ENCODE data around the gene TBL3. TPM values are rescaled to one million over a fixed set of nuclear protein-coding genes. Genes with fewer than 3 reads are reported as not detected.

TBL3 gene
- total RNA-seq, 2 donors from 2014 or later = 39.3 to 78.3 TPM

DNA sequence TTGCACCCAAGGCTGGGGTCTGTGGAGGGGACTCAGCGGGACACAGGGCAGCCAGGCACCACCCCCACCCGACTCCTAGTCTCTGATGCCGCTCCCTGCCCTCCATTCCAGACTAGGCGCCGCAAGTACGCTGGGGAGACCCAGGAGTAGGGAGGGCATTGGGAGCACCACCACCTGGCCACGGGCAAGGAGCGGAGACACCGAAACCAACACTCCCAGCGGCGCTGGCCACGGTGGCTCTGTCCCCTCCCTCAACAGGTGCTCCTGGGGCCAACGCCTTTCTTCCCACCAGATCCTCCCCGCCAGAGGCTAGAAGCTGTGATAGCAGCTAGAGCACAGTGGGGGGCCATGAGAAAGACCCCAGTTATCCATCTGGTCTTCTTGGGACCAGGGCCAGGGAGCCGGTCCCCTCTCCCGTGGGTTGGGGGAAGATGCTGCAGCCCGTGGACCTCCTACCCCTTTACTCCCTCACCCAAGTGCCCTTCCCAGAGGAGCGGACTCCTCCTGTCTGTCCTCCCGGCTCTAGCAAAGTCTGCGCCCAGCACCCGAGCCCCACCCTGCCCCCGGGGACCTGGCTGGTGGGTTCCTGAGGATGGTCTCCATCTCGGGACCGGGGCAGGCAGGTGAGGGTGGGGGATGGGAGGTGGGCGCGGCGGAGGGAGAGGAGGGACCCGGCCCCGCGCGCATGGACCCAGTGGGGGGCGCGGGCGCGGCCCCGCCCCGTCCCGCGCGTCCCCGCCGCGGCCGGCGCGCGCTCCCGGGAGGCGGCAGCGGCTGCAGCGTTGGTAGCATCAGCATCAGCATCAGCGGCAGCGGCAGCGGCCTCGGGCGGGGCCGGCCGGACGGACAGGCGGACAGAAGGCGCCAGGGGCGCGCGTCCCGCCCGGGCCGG lies 17.6 kb downstream of the TBL3 start, which contains the start of gene SYNGR3:
Gene SYNGR3 (plus strand): TSS at position 762 of the 892 bp plus-strand sequence. CDS start 133 bp downstream, outside the sequence.
- Mint-ChIP-seq H3K27me3 (no peaks in the 10 kb centered on the region), H3K27ac (peak within 1 kb of the TSS; percentile 65 to 69), H3K4me3 (peak within 1 kb of the TSS; percentile 80), H3K9me3 (no peaks in the 10 kb centered on the region), H3K36me3 (no peaks in the 10 kb centered on the region), H3K4me1 (ENCODE audit: low read depth in 2 of 2) (peaks cover 11 to 32% of the 10 kb centered on the region in 2 donors)
- DNase-seq (ENCODE audit: low spot score) (no peak), ATAC-seq (no peak)

DNA sequence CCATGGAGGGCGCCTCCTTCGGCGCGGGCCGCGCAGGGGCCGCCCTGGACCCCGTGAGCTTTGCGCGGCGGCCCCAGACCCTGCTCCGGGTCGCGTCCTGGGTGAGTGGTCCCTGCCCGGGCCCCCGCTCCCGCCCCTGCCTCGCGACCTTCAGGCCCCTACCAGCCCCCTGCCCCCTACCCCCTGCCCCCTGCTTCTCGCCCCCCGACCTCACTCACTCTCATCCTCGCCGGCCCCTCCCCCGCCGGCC lies 18.2 kb downstream of the TBL3 start:
- H3K27me3 Mint-ChIP-seq = no peaks in the 10 kb centered on the region
- no peak overlapping the region for H3K27ac Mint-ChIP-seq
- H3K36me3 Mint-ChIP-seq = no peaks in the 10 kb centered on the region
- H3K4me3 Mint-ChIP-seq = no peak overlapping the region
- no peak for DNase-seq (ENCODE audit: low spot score)
- H3K4me1 Mint-ChIP-seq (ENCODE audit: low read depth in 2 of 2) = peaks cover 11 to 28% of the 10 kb centered on the region in 2 donors
- no peaks in the 10 kb centered on the region for H3K9me3 Mint-ChIP-seq
- ATAC-seq = no peak

DNA sequence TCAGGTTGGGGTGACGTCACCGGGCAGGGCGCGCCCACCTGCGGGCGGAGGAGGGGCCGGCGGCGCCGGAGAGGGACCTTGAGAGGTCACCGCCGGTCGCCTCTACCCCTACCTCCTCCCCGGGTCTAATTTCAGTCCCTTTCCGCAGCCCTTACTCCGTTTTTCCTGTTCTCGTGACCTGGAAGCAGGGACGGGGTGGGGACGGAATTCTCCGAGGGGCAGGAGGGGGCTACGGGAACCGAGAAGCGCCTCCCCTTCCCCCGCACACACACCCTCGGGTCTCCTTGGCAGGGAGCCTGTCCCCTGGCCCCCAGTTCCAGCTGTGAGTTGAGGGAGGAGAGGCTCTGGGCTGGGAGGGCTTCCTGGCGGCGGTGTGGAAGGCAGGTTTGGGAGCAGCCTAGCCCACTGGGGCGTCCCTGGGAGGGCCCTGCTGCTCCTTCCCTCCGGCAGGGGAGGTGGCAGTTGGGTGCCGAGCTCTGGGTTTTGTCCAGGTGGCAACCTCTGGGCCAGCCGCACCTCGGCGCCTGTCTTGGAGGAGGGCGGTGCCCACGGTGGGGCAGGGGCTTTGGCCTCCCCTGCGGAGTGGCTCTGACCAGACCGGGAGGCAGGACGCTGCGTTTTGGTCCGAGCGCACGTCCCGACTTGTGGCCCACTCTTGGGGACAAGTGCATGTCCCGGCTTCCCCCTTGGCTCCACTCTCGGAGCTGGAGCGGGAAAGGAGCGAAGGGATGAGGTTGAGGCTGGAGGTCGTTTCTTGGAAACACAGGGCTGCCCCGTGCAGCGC lies 18.7 kb downstream of the TBL3 start:
- ATAC-seq (no peak), DNase-seq (ENCODE audit: low spot score) (peak; percentile 79)
- Mint-ChIP-seq H3K27ac (peak overlapping the region; percentile 65 to 82), H3K36me3 (no peaks in the 10 kb centered on the region), H3K4me1 (ENCODE audit: low read depth in 2 of 2) (peaks cover 11 to 32% of the 10 kb centered on the region in 2 donors), H3K27me3 (no peaks in the 10 kb centered on the region), H3K4me3 (peak overlapping the region; percentile 80), H3K9me3 (no peaks in the 10 kb centered on the region)

DNA sequence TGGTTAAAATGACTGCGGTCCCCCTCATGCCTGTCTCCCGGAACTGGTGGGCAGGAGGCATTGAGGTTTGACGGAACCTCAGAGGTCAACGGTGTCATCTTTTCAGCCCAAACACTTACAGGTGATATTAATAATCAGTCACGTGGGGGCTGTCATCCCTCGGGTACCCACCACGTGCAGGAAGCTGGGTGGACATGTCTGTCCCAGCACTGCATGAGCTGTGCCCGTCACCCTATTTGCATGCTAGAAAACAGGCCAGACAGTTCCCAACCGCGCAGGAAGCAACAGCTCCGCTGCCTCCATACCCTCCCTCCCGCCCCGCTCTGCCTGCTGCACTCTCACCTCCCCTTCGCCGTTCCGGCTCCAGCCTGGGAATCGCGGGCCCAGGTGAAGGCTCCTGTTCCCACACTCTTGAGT lies 19.3 kb downstream of the TBL3 start:
- Mint-ChIP-seq H3K27ac (peak overlapping the region; percentile 65 to 82), H3K36me3 (no peaks in the 10 kb centered on the region), H3K4me3 (peak overlapping the region; percentile 80), H3K27me3 (no peaks in the 10 kb centered on the region), H3K9me3 (no peaks in the 10 kb centered on the region), H3K4me1 (ENCODE audit: low read depth in 2 of 2) (peaks cover 11 to 36% of the 10 kb centered on the region in 2 donors)
- DNase-seq (ENCODE audit: low spot score) (peak; percentile 75), ATAC-seq (peak; percentile 58 to 62)

- Mint-ChIP-seq H3K36me3 (no peaks in the 10 kb centered on the region), H3K4me3 (peak overlapping the region; percentile 80), H3K4me1 (ENCODE audit: low read depth in 2 of 2) (peaks cover 11 to 35% of the 10 kb centered on the region in 2 donors), H3K27me3 (no peaks in the 10 kb centered on the region), H3K27ac (peak overlapping the region; percentile 65 to 82), H3K9me3 (no peaks in the 10 kb centered on the region)
- ATAC-seq (no peak), DNase-seq (ENCODE audit: low spot score) (no peak)
Observed at GRCh38 chr16:1991588-1991947, 19.7 kb downstream of the TBL3 start.

DNA sequence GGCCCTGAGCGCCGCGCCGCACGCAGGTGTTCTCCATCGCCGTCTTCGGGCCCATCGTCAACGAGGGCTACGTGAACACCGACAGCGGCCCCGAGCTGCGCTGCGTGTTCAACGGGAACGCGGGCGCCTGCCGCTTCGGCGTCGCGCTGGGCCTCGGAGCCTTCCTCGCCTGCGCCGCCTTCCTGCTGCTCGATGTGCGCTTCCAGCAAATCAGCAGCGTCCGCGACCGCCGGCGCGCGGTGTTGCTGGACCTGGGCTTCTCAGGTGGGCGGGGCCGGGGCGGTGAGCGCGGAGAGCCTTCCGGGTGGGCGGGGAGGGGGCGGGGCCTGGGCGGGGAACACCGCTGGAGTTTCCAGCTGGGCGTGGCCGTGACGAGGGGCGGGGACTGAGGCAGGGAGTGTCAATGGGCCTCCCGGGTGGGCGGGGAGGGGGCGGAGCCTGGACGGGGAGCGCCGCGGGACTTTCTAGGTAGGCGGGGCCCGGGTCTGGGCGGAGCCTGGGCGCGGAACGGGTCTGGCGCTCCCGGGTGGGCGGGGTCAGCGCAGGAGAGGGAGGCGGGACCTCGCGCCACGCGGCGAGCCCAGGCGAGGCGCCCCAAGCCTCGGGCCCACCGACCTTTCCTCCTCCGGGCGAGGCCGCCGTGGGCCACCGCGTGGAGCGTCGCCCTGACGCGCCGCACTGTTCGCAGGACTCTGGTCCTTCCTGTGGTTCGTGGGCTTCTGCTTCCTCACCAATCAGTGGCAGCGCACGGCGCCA lies 20.3 kb downstream of the TBL3 start:
- Mint-ChIP-seq H3K36me3 (no peaks in the 10 kb centered on the region), H3K4me1 (ENCODE audit: low read depth in 2 of 2) (peaks cover 11 to 34% of the 10 kb centered on the region in 2 donors), H3K4me3 (peak overlapping the region; percentile 80), H3K27ac (peak overlapping the region; percentile 65 to 82), H3K27me3 (no peaks in the 10 kb centered on the region), H3K9me3 (no peaks in the 10 kb centered on the region)
- ATAC-seq = peak; percentile 88 to 92
- DNase-seq (ENCODE audit: low spot score) = peak; percentile 97

DNA sequence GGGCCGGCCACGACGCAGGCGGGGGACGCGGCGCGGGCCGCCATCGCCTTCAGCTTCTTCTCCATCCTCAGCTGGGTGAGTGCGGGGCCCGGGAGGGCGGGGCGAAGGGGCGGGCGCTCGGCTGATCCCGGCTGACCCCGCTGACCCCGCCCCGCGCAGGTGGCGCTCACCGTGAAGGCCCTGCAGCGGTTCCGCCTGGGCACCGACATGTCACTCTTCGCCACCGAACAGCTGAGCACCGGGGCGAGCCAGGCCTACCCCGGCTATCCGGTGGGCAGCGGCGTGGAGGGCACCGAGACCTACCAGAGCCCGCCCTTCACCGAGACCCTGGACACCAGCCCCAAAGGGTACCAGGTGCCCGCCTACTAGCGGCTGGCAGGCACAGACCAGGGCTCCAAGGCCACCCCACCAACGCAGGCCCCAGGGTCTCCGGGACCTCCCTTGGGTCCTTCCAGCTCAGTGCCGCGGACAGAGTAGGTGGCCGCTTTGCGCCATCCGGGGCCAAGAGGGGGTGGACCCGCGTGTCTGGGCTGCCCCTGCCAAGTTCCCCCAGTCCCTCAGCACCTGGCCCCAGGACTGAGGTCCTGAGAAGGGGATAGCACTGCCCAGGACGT lies 21.0 kb downstream of the TBL3 start:
- Mint-ChIP-seq H3K27me3 (no peaks in the 10 kb centered on the region), H3K4me3 (no peak overlapping the region), H3K27ac (no peak overlapping the region), H3K4me1 (ENCODE audit: low read depth in 2 of 2) (peaks cover 11 to 37% of the 10 kb centered on the region in 2 donors), H3K9me3 (no peaks in the 10 kb centered on the region), H3K36me3 (no peaks in the 10 kb centered on the region)
- ATAC-seq = no peak
- DNase-seq (ENCODE audit: low spot score) = no peak

DNA sequence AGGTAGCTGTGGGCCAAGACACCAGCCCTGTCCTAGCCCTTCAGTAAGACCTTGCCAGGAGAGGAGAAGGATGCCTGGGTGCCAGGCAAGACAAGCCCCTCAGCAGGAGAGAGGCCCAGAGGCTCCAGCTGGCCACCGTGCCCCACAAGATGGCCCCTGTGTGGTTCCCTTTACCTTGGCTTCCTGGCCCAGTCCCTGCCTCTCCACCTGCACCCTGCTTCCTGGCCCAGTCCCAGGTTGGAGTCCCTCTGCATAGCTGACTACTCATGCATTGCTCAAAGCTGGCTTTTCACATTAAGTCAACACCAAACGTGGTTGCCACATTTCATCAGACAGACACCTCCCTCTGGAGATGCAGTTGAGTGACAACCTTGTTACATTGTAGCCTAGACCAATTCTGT lies 21.9 kb downstream of the TBL3 start:
- H3K4me1 Mint-ChIP-seq (ENCODE audit: low read depth in 2 of 2) = peaks cover 11 to 37% of the 10 kb centered on the region in 2 donors
- H3K4me3 Mint-ChIP-seq = peak overlapping the region; percentile 67
- peak in 1 of 2 donors; percentile 19 for ATAC-seq
- H3K9me3 Mint-ChIP-seq = no peaks in the 10 kb centered on the region
- no peak for DNase-seq (ENCODE audit: low spot score)
- H3K36me3 Mint-ChIP-seq = no peaks in the 10 kb centered on the region
- H3K27me3 Mint-ChIP-seq = no peaks in the 10 kb centered on the region
- H3K27ac Mint-ChIP-seq = peak overlapping the region; percentile 25 to 57

GRCh38 chr16:1997494-1998359 lies 25.9 kb downstream of the TBL3 start:
- Mint-ChIP-seq H3K27me3 (no peaks in the 10 kb centered on the region), H3K36me3 (no peaks in the 10 kb centered on the region), H3K27ac (peak overlapping the region in 1 of 2 donors; percentile 39), H3K9me3 (no peaks in the 10 kb centered on the region), H3K4me1 (ENCODE audit: low read depth in 2 of 2) (peaks cover 11 to 28% of the 10 kb centered on the region in 2 donors), H3K4me3 (no peak overlapping the region)
- ATAC-seq (no peak), DNase-seq (ENCODE audit: low spot score) (no peak)

- Mint-ChIP-seq H3K27me3 (no peaks in the 10 kb centered on the region), H3K27ac (no peak overlapping the region), H3K36me3 (no peaks in the 10 kb centered on the region), H3K9me3 (no peaks in the 10 kb centered on the region), H3K4me3 (no peak overlapping the region), H3K4me1 (ENCODE audit: low read depth in 2 of 2) (peaks cover 9 to 27% of the 10 kb centered on the region in 2 donors)
- no peak for DNase-seq (ENCODE audit: low spot score)
- ATAC-seq = no peak
Observed at GRCh38 chr16:1998360-1998835, 26.5 kb downstream of the TBL3 start.

GRCh38 chr16:1998852-1999801 lies 27.3 kb downstream of the TBL3 start:
- Mint-ChIP-seq H3K9me3 (no peaks in the 10 kb centered on the region), H3K4me3 (no peak overlapping the region), H3K27ac (no peak overlapping the region), H3K36me3 (no peaks in the 10 kb centered on the region), H3K4me1 (ENCODE audit: low read depth in 2 of 2) (peaks cover 2 to 20% of the 10 kb centered on the region in 2 donors), H3K27me3 (no peaks in the 10 kb centered on the region)
- DNase-seq (ENCODE audit: low spot score) = no peak
- ATAC-seq = no peak
